HG02588 (cell line): ENCODE results near the gene TSPAN2.
A peak's percentile ranks its signal among the peaks of the same experiment; 100 is the strongest.

Source experiments
- ATAC-seq: cut with Tn5 transposase; IDR thresholded peaks from one replicate; pipeline ENCODE4 v1.9.1; 2021; ENCODE audit warnings: mild to moderate bottlenecking, moderate library complexity; ENCODE audit not compliant: unreplicated experiment

TSPAN2 gene

DNA sequence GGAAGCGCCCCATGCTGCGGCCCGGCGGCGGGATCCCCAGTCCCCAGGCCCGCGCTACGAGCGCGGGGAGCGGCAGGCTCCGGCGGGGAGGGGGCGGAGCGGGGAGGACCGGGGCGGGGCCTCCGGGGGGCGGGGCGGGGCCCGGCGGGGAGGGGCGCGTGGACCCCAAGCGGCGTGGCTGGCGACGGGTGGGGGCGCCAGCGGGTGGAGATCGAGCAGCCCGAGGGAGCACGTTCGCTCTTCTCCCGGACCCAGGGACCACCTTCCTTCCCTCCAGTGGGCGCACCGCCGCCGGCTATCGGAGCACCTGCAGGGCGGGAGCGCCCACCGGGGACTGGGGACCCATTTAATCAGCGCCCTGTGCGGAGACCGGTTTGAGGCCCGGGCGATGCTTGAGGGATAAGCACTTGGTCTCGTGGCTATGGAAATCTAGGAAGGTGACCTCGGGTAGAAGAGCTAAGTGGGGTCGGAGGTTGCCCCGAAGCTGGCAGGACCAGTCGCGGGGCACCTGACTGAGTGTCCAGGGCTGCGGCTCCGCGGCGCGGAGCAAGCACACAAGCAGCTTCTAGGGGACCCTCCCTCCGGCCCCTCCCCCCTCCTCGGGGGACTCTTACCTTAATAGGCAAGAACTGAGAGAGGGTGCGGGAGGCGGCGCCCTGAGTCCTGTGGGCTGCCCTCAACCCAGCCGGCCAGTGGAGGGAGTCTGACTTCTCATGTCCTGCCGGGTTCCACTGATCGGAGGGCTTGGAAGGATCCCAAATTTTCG is at the start of gene TSPAN2:
Gene TSPAN2 (minus strand): TSS at position 84 of the 766 bp plus-strand sequence. CDS start 71 bp downstream, at position 13.
- no peak for ATAC-seq

DNA sequence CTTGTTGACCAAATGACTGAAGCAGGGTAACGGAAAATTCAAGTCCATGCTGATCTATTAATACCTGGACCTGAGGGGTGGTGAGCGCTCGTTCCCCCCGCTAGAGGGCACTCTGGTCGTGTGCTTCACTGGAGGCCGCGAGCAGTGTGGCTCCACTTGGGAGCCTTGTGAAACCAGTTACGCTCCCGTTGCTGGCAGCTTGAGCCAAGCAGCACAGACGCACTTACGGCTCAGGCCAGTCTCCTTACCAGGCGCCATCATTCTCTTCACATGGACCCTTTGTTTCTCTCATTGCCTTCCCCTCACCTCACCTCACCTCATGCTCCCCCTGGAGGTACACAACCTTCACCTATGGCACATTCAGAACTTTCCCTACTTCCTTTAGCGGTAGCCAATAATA is 49.7 kb upstream of the TSPAN2 start:
- peak; percentile 93 for ATAC-seq

DNA sequence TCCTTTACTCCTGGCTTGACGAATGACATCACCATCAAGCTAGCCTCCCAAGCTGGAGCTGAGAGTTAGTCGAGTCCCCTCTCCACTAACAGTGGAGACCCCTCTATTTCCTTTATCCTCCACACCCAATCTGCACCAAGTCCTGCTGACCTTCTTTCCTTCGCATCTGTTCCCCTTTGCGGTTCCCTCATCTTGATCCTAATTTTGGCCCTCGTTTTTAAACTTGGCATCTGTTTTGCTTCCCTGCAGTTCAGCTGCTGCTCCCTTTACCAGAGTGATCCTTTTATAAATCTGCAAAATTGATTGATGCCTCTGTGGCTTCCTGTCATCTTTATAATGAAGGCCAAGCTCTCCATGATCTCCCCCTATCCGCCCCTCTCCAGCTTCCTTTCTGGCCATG is 49.0 kb upstream of the TSPAN2 start:
- ATAC-seq, result no peak

- ATAC-seq, result no peak
Measured at GRCh38 chr1:115137191-115137590, 47.9 kb upstream of the TSPAN2 start.

DNA sequence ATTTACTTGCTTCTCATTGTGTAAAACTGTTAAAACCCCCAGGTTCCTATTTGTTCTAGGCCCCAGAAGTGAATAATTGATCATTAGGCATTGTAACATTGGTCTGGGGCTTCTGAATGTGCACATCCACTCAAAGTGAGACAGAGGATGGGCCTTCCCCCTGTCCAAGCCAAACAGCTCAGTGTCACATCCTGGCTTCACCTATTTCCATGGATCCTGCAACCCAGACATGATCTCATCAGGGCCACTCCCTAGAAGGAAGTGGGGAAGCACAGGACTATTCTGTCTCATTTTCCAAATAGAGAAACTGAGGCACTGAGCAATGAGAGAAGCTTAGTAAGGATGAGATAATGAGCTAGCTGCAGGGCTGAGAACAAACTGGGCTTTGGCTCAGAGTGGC is 47.4 kb upstream of the TSPAN2 start:
- no peak for ATAC-seq

- no peak for ATAC-seq
Measured at GRCh38 chr1:115136106-115136505, 46.8 kb upstream of the TSPAN2 start.

- no peak for ATAC-seq
Measured at GRCh38 chr1:115135681-115136080, 46.4 kb upstream of the TSPAN2 start.

GRCh38 chr1:115134850-115135480 is 45.7 kb upstream of the TSPAN2 start:
- no peak for ATAC-seq

- ATAC-seq, result no peak
Measured at GRCh38 chr1:115134231-115134630, 44.9 kb upstream of the TSPAN2 start.

- no peak for ATAC-seq
Measured at GRCh38 chr1:115133440-115133839, 44.1 kb upstream of the TSPAN2 start.

GRCh38 chr1:115130786-115131185 is 41.5 kb upstream of the TSPAN2 start:
- no peak for ATAC-seq

GRCh38 chr1:115129071-115129640 is 39.9 kb upstream of the TSPAN2 start:
- no peak for ATAC-seq

- no peak for ATAC-seq
Measured at GRCh38 chr1:115127539-115127938, 38.2 kb upstream of the TSPAN2 start.

- ATAC-seq, result no peak
Measured at GRCh38 chr1:115126516-115126915, 37.2 kb upstream of the TSPAN2 start.

DNA sequence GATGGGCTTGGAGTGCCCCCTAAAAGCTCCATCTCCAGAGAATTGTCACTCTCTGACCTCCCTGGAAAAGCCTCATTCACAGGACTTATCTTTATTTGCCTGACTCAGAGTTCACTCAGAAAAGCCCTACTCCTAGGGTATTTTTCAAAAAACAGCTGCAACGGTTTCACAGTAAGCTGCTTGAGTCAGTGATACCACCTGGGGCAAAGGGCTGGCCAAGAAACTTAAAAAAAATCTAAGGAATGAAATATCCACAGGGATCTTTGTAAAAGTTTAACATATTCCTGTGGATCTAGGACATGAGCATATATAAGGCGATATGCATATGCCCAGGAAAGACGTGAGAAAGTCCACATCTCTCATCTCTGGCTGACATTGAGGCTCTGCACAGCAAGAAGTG is 33.8 kb upstream of the TSPAN2 start:
- ATAC-seq, result no peak

- ATAC-seq, result no peak
Measured at GRCh38 chr1:115121793-115122192, 32.5 kb upstream of the TSPAN2 start.

DNA sequence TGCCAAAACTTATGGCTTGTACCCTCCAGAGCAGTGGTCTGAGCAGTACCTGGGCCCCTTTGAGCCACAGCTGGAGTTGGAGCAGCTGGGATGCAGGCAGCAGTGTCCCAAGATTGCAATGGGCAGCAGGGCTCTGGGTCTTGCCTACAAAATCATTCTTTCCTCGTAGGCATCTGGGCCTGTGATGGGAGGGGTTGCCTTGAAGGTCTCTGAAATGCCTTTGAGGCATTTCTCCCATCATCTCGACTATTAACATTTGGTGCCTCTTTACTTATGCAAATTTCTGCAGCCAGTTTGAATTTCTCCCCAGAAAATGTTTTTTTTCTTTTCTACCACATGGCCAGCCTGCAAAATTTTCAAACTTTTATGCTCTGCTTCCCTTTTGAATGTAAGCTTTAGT is 31.0 kb upstream of the TSPAN2 start:
- ATAC-seq, result no peak

- ATAC-seq, result no peak
Measured at GRCh38 chr1:115118611-115119010, 29.3 kb upstream of the TSPAN2 start.

GRCh38 chr1:115118086-115118485 is 28.8 kb upstream of the TSPAN2 start:
- ATAC-seq, result no peak

DNA sequence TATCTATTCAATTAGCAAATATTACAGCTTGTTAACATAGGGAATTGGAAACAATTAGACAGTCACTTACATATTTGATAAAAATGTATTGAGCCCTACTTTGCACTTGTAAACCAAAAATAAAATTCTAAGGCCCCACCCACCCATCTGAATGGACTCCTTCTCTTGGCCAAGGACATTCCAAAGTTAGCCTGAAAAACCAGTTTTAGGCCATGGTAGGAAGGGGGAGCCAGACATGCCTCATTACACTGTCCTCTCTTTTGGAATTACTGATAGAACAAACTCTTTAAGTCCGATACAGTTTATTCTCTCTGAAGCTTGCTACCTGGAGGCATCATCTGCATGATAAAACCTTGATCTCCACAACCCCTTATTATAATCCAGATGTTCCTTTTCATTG is 28.0 kb upstream of the TSPAN2 start:
- no peak for ATAC-seq

DNA sequence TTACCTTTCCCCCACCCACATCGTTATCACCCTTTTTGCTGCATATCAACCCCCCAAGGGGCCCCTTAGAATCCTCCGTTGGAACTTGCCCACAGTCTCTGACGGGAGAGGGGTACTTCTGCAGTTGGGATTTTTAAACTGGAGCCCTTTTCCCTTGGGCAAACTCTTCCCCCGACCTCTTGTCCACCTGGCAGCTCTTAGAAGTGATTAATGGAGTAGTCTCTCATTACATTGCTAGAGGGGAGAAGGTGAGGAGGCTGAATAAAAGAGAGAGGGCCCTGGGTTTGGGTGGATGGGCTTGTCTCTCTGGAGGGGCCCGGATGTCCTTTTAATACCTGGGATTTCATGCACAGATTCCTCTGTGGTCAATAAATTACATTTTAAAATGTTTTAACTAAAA is 27.2 kb upstream of the TSPAN2 start:
- ATAC-seq, result no peak

DNA sequence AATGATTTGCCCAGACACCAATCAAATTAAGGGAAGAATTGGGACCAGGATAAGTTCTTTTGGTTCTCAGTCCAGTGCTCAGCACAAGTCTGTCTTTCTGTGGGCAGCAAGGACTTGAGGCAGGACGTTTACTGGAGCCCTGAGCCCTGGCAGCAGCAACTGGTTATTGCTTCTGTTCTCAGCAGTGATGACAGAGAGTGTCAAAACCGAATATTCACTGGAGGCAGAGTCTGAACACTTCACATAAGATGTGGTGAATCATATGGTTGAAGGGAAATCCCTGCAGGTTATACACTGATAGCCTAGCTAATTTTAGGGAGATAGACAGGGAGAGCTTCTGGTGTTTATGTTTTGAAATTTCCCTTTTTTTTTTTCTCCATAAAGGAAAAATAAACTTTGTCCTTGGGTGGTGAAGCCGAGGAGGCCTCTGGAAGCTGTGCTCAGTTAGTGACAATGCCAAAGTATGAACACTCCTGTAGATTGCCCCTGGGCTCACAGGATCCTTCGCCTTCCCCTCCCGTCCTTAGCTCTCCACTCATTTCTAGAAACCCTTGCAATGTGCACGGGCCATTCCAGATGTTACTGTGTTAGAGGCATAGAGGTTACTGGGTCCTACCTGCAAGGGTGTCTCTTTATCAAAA is 26.3 kb upstream of the TSPAN2 start:
- no peak for ATAC-seq
